GM12801 (cell line): ENCODE measurements around the gene UTF1.

ENCODE experiments used
- CTCF ChIP-seq: IDR thresholded peaks from one replicate; pipeline ENCODE4 v1.5.1; 2011; ENCODE audit warnings: control low read depth; ENCODE audit not compliant: insufficient read length; ENCODE audit errors: extremely low read depth

Gene UTF1

DNA sequence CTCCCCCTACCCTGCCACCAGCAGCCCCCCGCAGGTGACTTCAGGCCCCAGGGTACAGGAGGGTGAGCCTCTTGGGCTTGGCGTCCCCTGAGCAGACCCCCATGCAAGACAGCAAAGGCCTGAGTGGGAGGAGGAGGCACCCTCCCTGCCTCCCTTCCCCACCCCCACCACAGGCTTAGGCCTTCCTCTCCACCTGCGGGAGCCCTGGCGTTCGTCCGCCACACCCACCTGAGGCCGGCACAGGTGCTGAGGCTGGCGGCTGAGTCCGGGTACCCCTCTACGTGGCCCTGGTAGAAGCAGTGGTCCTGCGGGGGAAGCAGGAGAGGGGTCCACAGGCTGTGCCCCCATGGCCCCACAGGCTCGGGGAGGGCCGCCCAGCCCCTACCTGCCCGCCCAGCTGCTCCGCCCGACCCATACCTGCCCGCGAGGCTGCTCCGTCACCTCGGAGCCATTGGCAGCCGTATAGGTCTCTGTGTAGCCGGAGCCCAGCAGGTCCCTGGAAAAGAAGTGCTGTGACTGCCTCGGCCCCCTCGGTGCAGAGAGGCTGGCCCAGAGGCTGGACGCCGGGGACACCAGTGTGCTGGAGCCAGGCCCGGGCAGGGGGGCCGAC is 43.6 kb downstream of the UTF1 start:
- no peak for TF ChIP-seq CTCF

DNA sequence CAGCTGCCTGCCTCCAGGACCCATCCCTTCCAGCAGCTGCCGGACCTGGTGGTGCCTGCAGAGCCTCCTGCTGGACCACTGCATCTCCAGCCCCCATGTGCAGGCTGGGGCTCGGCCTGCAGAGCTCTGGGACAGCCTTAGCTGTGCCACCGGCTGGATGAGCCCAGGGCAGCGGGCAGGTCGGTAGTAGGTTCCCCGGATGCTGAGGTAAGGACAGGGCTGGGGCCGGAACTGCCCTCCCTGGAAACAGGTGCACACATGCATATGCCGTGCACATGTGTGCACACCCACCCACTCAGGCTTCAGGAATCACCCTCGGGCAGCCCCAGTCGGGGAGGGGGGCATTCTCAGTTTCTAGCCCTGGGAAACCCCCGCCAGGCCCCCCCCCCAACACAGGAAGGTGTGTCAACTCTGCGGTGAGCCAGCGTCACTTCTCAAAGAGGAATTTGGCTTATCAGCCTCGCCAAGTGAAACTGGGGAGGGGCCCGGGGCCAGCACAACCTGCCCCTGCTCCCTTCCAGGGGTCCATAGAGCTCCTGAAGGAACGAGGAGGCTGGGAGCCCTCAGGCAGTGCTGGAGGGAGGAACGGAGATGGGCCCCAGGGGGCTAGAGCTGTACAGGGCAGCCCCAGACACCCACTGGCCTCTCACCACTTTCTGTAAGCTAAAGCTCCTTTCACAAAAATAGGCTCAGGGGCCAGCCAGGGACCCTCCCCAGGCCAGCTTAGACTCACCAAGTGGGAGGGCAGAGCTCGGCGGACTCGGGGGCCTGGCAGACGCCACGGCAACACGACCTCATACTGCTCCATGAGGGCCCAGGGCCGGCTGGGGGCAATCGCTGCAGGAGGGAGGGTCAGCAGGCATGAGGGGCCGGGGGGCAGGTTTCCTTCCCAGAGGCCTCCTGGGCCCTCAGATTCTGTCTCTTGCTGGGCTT is 45.0 kb downstream of the UTF1 start:
- no peak for TF ChIP-seq CTCF

DNA sequence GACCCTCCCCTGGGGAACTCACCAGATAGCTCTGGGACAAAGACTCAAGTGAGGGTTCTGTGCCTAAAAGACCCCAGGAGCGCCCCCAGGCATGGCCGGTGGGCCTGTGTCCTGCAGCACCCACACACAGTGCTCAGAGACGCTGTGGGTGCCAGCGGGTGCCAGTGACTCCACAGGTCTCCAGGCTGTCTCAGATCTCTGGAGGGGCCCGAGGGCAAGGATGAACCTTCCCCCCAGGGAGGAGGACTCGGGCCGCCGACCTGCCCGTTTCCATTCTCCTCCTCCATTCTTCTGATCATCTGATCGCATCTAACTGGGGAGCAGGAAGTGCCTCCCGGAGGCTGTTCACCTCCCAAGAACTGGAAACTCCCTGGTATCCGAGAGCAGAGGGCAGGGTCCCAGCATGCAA is 45.7 kb downstream of the UTF1 start:
- TF ChIP-seq CTCF, result no peak

GRCh38 chr10:133276100-133276434 is 46.0 kb downstream of the UTF1 start:
- TF ChIP-seq CTCF, result no peak

DNA sequence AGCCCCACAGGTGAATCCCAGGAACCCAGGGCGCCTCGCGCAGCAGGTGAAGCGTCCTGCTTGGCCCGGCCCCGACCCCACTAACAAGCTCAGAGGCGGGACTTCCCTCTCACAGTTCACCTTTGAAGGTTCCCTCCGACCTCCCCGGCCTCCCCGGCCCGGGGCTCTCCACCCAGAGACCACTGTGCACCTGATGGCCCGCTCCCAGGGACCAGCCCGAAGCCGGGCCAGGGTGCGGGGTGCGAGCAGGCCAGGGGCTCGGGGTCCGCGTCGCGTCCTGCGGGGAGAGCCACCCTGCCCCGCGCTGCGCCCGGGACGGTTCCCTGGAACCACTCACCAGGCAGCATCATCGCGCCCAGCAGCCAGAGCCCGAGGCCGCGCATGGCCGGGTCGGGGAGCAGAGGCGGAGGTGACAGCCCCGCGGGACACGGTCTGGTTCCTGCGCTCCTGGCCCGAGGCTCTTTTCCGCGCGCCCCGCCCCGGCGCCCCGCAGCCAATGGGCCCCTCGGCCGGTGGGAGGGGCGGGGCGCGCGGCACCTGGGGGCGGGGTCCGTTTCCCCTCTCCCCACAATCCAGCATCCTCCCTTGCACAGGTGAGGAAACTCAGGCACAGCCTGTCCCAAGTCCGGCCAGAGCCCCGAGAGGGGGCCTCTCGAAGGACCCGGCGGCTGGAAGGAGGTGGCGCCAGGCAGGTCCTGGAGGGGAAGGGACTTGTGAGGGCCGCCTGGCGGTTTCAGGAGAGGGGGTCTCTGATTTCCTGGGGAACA is 46.6 kb downstream of the UTF1 start, which contains the start of gene ADAM8:
Gene ADAM8 (minus strand): TSS at position 434 of the 767 bp plus-strand sequence. CDS start 51 bp downstream, at position 383.
- TF ChIP-seq CTCF, result no peak

DNA sequence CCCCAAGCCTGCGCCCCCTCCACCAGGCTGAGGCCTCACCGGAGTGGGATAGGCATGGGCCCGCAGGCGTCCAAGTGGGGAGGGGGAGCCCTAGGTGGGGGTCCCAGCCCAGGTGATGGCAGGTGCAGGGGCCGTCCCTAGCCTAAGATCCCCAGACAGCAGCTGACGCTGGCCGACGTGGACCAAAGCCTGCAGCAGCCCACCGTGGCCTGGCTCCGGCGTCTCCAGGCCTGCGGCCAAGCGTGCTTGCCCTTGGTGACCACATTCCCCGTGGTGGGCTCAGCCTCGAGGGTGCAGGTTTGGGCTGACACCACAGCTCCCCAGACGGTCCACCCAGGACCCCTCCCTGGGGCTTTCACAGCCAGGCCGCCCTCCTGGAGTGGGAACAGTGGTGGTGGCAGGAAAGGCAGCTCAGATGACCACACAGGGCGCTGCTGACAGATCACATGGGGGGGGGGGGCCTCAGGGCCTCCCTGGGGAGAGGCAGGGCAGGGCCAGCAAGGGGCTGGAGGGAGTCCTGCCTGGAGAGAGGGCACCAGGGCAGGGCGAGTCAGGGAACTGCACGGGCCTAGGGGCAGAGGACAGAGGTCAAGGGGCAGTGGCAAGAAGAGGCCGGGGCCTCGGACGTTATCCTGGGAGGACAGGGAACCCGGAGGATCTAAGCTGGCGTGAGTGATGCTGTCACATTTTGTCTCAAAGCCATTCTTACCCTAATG is 47.4 kb downstream of the UTF1 start:
- no peak for TF ChIP-seq CTCF

DNA sequence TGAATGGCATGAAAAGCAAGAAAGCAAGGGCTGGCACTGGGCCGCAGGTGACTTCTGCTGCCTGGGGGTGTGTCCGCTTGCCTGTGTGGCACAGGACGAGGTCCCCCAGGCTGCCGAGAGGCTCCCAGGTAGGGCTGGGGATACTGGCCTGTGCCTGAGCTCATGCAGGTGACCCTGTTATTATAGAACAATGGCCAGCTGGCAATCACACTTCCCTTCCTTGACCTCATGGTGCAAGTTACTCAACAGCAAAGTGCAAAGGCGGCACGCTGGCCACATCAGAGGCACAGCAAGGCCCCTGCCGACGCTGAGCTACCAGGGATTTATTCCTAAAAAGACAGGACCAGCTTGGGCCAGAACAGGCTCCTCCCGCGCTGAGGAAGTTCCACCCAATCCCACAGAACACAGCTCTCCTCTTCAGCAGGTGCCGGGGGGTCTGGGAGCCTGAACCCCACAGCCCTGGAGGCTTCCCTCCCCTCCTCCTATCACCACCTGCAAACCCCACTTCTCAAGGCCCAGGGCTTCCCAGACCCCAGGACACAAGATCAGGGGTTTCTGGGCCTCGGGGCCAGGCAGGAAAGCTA is 48.1 kb downstream of the UTF1 start:
- no peak for TF ChIP-seq CTCF
